ENCODE measurements around the gene PRR20G. TPM values are rescaled to one million over a fixed set of nuclear protein-coding genes. Genes with fewer than 3 reads are reported as not detected.

PRR20G gene
- total RNA-seq, 1 donor from 2014 or later, result not detected

DNA sequence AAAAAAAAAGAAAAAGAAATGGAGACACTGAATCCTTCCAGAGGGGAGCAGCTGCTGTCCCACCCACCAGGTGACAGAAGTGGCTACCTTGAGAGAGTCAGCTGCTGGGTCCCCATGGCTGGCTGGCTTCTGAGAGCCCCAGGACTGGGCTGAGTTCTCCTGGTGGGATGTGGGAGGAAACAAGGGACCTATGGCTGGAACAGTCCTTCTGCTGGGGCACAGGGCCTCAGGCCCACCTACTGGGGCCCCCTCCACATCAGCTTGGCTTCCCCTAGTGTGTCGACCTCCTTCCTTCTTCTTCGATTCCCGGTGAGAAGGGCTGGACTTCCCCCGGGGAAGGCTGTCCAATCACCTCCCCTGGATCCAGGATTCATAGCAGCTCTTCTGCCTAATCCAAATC lies 32.3 kb downstream of the PRR20G start:
- Mint-ChIP-seq H3K27me3 (ENCODE audit: unreplicated experiment) (peaks cover 10% of the 10 kb centered on the region), H3K4me1 (ENCODE audit: low read depth, unreplicated experiment) (peaks cover 2% of the 10 kb centered on the region), H3K4me3 (ENCODE audit: unreplicated experiment) (no peak overlapping the region), H3K27ac (ENCODE audit: unreplicated experiment) (no peak overlapping the region), H3K9me3 (ENCODE audit: unreplicated experiment) (peaks cover 8% of the 10 kb centered on the region), H3K36me3 (ENCODE audit: unreplicated experiment) (peaks cover 7% of the 10 kb centered on the region)
- TF ChIP-seq, protein P1, sequence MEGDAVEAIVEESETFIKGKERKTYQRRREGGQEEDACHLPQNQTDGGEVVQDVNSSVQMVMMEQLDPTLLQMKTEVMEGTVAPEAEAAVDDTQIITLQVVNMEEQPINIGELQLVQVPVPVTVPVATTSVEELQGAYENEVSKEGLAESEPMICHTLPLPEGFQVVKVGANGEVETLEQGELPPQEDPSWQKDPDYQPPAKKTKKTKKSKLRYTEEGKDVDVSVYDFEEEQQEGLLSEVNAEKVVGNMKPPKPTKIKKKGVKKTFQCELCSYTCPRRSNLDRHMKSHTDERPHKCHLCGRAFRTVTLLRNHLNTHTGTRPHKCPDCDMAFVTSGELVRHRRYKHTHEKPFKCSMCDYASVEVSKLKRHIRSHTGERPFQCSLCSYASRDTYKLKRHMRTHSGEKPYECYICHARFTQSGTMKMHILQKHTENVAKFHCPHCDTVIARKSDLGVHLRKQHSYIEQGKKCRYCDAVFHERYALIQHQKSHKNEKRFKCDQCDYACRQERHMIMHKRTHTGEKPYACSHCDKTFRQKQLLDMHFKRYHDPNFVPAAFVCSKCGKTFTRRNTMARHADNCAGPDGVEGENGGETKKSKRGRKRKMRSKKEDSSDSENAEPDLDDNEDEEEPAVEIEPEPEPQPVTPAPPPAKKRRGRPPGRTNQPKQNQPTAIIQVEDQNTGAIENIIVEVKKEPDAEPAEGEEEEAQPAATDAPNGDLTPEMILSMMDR (IDR thresholded peaks at IDR 0.05; ENCODE audit: partially characterized antibody, unreplicated experiment), result no peak
- DNase-seq, result no peak

DNA sequence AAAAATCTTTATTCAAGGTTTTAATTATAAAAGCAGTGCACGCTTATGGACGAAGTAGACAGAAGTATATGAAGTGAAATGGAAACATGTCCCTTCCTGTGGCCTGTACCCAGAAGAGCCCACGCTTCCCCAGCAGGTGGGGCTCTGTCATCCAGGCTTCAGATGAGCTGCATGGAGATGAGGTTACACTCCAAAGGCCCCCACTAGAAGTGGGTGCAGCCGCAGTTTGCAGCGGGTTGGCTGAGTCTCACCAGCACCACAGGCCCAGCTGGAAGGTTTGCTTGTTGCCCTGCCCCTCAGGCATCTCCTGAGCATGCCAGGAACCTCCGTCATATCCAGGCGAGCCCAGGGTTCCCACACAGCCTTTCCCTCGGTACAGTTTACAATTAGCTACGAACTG lies 33.1 kb downstream of the PRR20G start:
- peaks cover 8% of the 10 kb centered on the region for H3K9me3 Mint-ChIP-seq (ENCODE audit: unreplicated experiment)
- peaks cover 2% of the 10 kb centered on the region for H3K4me1 Mint-ChIP-seq (ENCODE audit: low read depth, unreplicated experiment)
- H3K36me3 Mint-ChIP-seq (ENCODE audit: unreplicated experiment), result peaks cover 7% of the 10 kb centered on the region
- no peak overlapping the region for H3K4me3 Mint-ChIP-seq (ENCODE audit: unreplicated experiment)
- H3K27me3 Mint-ChIP-seq (ENCODE audit: unreplicated experiment), result peaks cover 10% of the 10 kb centered on the region
- no peak overlapping the region for H3K27ac Mint-ChIP-seq (ENCODE audit: unreplicated experiment)
- TF ChIP-seq, protein P1 (IDR thresholded peaks at IDR 0.05; ENCODE audit: partially characterized antibody, unreplicated experiment), result no peak
- DNase-seq, result no peak

DNA sequence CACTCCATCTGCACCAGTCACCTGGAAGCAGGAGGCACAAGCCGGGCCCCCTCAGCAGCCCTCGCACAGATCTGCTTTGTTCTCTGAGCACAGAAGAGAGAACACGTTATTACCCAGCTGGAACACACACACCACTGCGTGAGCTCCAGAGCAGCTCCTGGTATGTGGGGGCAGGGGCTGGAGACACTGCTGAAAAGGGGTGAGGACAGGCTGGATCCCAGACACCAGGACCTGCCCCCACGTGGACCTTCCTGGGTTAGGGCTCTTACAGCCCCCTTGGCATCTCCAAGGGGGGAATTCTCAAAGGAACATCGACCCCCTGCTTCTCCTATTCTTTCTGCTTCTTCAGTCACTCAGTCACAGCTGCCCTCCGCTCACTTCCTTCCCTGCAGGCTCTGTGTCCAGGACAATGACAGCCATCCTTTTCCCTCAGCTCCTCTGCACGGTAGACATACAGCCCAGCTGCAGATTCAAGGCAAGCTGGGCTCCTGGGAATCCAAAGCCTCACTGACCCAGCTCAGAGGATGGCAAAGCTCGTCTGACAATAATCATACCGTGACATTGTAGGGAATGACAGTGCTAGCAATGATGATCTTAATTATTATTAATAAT lies 33.7 kb downstream of the PRR20G start:
- Mint-ChIP-seq H3K9me3 (ENCODE audit: unreplicated experiment) (peaks cover 10% of the 10 kb centered on the region), H3K36me3 (ENCODE audit: unreplicated experiment) (peaks cover 7% of the 10 kb centered on the region), H3K27ac (ENCODE audit: unreplicated experiment) (peak overlapping the region; percentile 72), H3K4me3 (ENCODE audit: unreplicated experiment) (no peak overlapping the region), H3K27me3 (ENCODE audit: unreplicated experiment) (peaks cover 10% of the 10 kb centered on the region), H3K4me1 (ENCODE audit: low read depth, unreplicated experiment) (peaks cover 2% of the 10 kb centered on the region)
- TF ChIP-seq, protein P1 (IDR thresholded peaks at IDR 0.05; ENCODE audit: partially characterized antibody, unreplicated experiment), result no peak
- no peak for DNase-seq

DNA sequence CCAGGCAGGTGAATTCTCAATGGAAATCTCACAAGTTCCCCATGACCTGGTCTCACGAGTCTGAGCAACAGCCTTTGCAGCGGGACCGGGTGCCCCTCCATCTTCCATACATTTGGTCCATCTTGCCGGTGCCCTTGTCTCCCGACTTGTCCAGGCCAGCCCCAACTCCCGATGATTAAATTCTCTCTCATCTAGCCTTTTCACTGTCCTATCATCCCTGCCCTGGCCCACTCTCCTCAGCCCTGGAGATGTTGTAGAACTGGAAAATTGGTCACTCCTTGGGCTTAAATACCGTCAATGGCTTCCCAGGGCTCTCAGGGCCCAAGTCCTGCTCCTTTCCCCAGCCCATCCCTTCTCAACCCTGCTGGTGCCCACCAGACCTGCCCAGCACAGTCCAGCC lies 34.4 kb downstream of the PRR20G start:
- Mint-ChIP-seq H3K27me3 (ENCODE audit: unreplicated experiment) (peaks cover 10% of the 10 kb centered on the region), H3K4me3 (ENCODE audit: unreplicated experiment) (no peak overlapping the region), H3K9me3 (ENCODE audit: unreplicated experiment) (peaks cover 11% of the 10 kb centered on the region), H3K27ac (ENCODE audit: unreplicated experiment) (no peak overlapping the region), H3K36me3 (ENCODE audit: unreplicated experiment) (peaks cover 7% of the 10 kb centered on the region), H3K4me1 (ENCODE audit: low read depth, unreplicated experiment) (peaks cover 2% of the 10 kb centered on the region)
- no peak for DNase-seq
- TF ChIP-seq, protein P1 (IDR thresholded peaks at IDR 0.05; ENCODE audit: partially characterized antibody, unreplicated experiment), result no peak

DNA sequence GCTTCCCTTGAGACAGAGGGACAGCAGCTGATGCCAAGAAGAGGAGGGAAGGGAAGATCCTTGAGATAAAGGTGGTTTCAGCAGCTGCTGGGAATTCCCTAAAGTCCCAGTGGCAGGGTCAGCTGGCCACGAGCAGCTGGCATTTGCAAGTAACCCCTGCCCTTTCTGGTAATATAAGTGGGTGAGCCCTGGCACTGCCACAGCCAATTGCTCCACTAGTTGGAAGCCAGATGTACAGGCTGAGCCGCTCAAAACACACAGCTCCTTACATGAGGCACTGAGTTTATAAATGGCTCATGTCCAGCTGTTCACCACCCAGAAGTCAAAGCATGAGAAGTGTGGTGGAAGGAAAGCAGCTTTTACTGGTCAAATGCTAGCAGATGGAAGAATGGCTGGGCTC lies 35.4 kb downstream of the PRR20G start:
- Mint-ChIP-seq H3K27me3 (ENCODE audit: unreplicated experiment) (peaks cover 8% of the 10 kb centered on the region), H3K27ac (ENCODE audit: unreplicated experiment) (no peak overlapping the region), H3K4me3 (ENCODE audit: unreplicated experiment) (no peak overlapping the region), H3K4me1 (ENCODE audit: low read depth, unreplicated experiment) (peaks cover 2% of the 10 kb centered on the region), H3K36me3 (ENCODE audit: unreplicated experiment) (peaks cover 7% of the 10 kb centered on the region), H3K9me3 (ENCODE audit: unreplicated experiment) (peaks cover 9% of the 10 kb centered on the region)
- no peak for DNase-seq
- TF ChIP-seq, protein P1 (IDR thresholded peaks at IDR 0.05; ENCODE audit: partially characterized antibody, unreplicated experiment), result no peak

Measured in glutamatergic neuron (in vitro differentiated cells).